ENCODE data around the gene NAXD. TPM values are rescaled to one million over a fixed set of nuclear protein-coding genes. Genes with fewer than 3 reads are reported as not detected.

The NAXD gene
- total and polyA plus RNA-seq, 2 of the 4 experiments (the other 2 are of a cell fraction) = 10.2 to 27.2 TPM

- 100% methylated on average over 1 of the region's 4 CpGs; no CpG with 5 or more reads in 1 of the 2 experiments for WGBS, 2 experiments (ENCODE audit: extremely low coverage in 2 of 2, insufficient read length in 1 of 2)
- CTCF ChIA-PET = no interaction called here
- dilution Hi-C loops (cut with HindIII; ENCODE audit: low sequenced_read_pairs, unreplicated experiment) = no loop called here
Observed at GRCh38 chr13:110600980-110601379, 14.4 kb upstream of the NAXD start.

More at GRCh38 chr13:110600980-110601379, 14.4 kb upstream of the NAXD start:
- Histone ChIP-seq H3K27ac (ENCODE audit: insufficient read depth, low read length) (no peak overlapping the region), H3K18ac (ENCODE audit: low read depth, low read length) (no peak overlapping the region), H2BK5ac (ENCODE audit: low read depth, low read length, poor library complexity, severe bottlenecking) (no peak overlapping the region), H2BK120ac (ENCODE audit: low read depth, low read length) (no peak overlapping the region), H3K14ac (replicated peaks; ENCODE audit: low read depth, low read length) (no peak overlapping the region), H3K56ac (ENCODE audit: extremely low read depth, insufficient read depth, low read length) (no peak overlapping the region), H3K9me3 (ENCODE audit: control insufficient read depth, insufficient read depth, low read length) (no peaks in the 10 kb centered on the region), H4K91ac (ENCODE audit: insufficient read depth, low read depth, low read length) (no peak overlapping the region), H3K79me1 (ENCODE audit: low read depth in 1 of 2, low read length in 2 of 2) (no peaks in the 10 kb centered on the region), H3K9me1 (ENCODE audit: insufficient read depth, low read length) (no peaks in the 10 kb centered on the region), H2AFZ (replicated peaks; ENCODE audit: low read length, poor library complexity) (no peak overlapping the region), H3K4me2 (ENCODE audit: low read depth, low read length) (no peak overlapping the region), H3K36me3 (ENCODE audit: control insufficient read depth, insufficient read depth, low read length) (no peaks in the 10 kb centered on the region), H4K8ac (ENCODE audit: low read depth in 2 of 2, low read length in 2 of 2) (no peak overlapping the region), H4K5ac (ENCODE audit: low read depth, low read length) (no peak overlapping the region), H4K20me1 (ENCODE audit: insufficient read depth, low read length) (no peaks in the 10 kb centered on the region), H2BK15ac (ENCODE audit: low read depth, low read length) (no peak overlapping the region), H2BK20ac (ENCODE audit: low read depth, low read length) (no peak overlapping the region), H2AK9ac (replicated peaks; ENCODE audit: low read depth, low read length, poor library complexity) (no peak overlapping the region), H3K4ac (ENCODE audit: low read depth, low read length) (no peak overlapping the region), H3K9ac (ENCODE audit: low read depth, low read length) (no peak overlapping the region), H2AK5ac (ENCODE audit: low read depth, low read length) (no peak overlapping the region), H3K27me3 (ENCODE audit: control insufficient read depth, insufficient read depth, low read length) (peaks cover 2% of the 10 kb centered on the region; the same call in 1 of the 2 replicates), H3K4me1 (ENCODE audit: control insufficient read depth, insufficient read depth, low read length) (no peaks in the 10 kb centered on the region), H3K23ac (ENCODE audit: low read depth, low read length) (no peak overlapping the region), H3K4me3 (ENCODE audit: insufficient read depth, low read depth, low read length) (no peak overlapping the region)
- no peak for TF ChIP-seq SMC3 (IDR thresholded peaks at IDR 0.05; ENCODE audit: low read depth, low read length)
- TF ChIP-seq MAFK (IDR thresholded peaks at IDR 0.05; ENCODE audit: low read depth, low read length) = no peak
- TF ChIP-seq NFE2L2 (IDR thresholded peaks at IDR 0.05; ENCODE audit: low read depth, low read length) = no peak
- no peak for TF ChIP-seq BHLHE40 (IDR thresholded peaks at IDR 0.05; ENCODE audit: low read depth, low read length)
- TF ChIP-seq RFX5 (IDR thresholded peaks at IDR 0.05; ENCODE audit: low read depth, low read length) = no peak
- TF ChIP-seq CHD1 (IDR thresholded peaks at IDR 0.05; ENCODE audit: low read depth, low read length) = no peak
- TF ChIP-seq POLR2A (IDR thresholded peaks at IDR 0.05; ENCODE audit: low read depth, low read length) = no peak
- in situ Hi-C loops (cut with MboI; ENCODE audit: low sequenced_read_pairs) (no loop called here), intact Hi-C loops (cut with micrococcal nuclease) (no loop called here)
- ATAC-seq (ENCODE audit: low read depth) (no peak), DNase-seq (no peak)
- POLR2A ChIA-PET (ENCODE audit: unreplicated experiment) = interaction anchor here (1.0 kb wide), 1 partner anchor 96 kb away, joined by 3 read pairs; no protein-coding TSS in a partner anchor
- no TSS peak for BruUV-seq (replicated peaks)
